ENCODE data around the gene TTC39C. TPM values are rescaled to one million over a fixed set of nuclear protein-coding genes. Genes with fewer than 3 reads are reported as not detected.

The TTC39C gene
- polyA plus RNA-seq, 3 donors, result 4.3 to 29.5 (median 8.3) TPM

GRCh38 chr18:23995180-23995579 is 19.4 kb upstream of the TTC39C start:
- H3K79me2 ChIP-seq (ENCODE audit: insufficient read depth, low read length), result no peaks in the 10 kb centered on the region
- no peaks in the 10 kb centered on the region for H4K20me1 ChIP-seq (ENCODE audit: insufficient read depth, low read length)
- no peak overlapping the region for H3K27ac Mint-ChIP-seq
- TF ChIP-seq CTCF (IDR thresholded peaks at IDR 0.05), result no peak
- H3K4me3 ChIP-seq (replicated peaks in 1 of 3; ENCODE audit: low read depth in 2 of 3, low read length in 3 of 3), result no peak overlapping the region
- no peaks in the 10 kb centered on the region for H3K9me3 ChIP-seq (replicated peaks in 1 of 2; ENCODE audit: control insufficient read depth in 1 of 2, insufficient read depth in 1 of 2, low read length in 2 of 2)
- H3K36me3 Mint-ChIP-seq, result no peaks in the 10 kb centered on the region
- H3K27me3 ChIP-seq (ENCODE audit: control insufficient read depth in 2 of 2, insufficient read depth in 2 of 2, low read length in 2 of 2), result no peaks in the 10 kb centered on the region
- H3K4me3 Mint-ChIP-seq, result no peak overlapping the region
- WGBS (ENCODE audit: insufficient coverage), result 98% methylated on average over 7 of the region's 13 CpGs
- H2AFZ ChIP-seq (ENCODE audit: insufficient read depth, low read depth, low read length, poor library complexity, severe bottlenecking), result no peak overlapping the region
- H3K9ac ChIP-seq (ENCODE audit: insufficient read depth, low read length, poor library complexity, severe bottlenecking), result no peak overlapping the region
- no peaks in the 10 kb centered on the region for H3K4me1 Mint-ChIP-seq
- no peak overlapping the region for H3K4me2 ChIP-seq (replicated peaks; ENCODE audit: extremely low read depth, low read length, poor library complexity, severe bottlenecking)
- H3K9me3 Mint-ChIP-seq, result peaks cover 0 to 2% (median 0%) of the 10 kb centered on the region in 7 donors
- no peak overlapping the region for H3K27ac ChIP-seq (ENCODE audit: low read depth in 1 of 2, low read length in 2 of 2)
- no peaks in the 10 kb centered on the region for H3K36me3 ChIP-seq (replicated peaks in 1 of 2; ENCODE audit: control insufficient read depth in 1 of 2, insufficient read depth in 2 of 2, low read length in 2 of 2)
- H3K27me3 Mint-ChIP-seq (ENCODE audit: low read depth in 3 of 3), result peaks cover 0 to 4% (median 0%) of the 10 kb centered on the region in 3 donors
- no peak for DNase-seq
- no peaks in the 10 kb centered on the region for H3K4me1 ChIP-seq (ENCODE audit: control insufficient read depth in 1 of 2, insufficient read depth in 2 of 2, low read length in 2 of 2)
- intact Hi-C loops (cut with micrococcal nuclease), result no loop called here

- Mint-ChIP-seq H3K4me3 (no peak overlapping the region), H3K4me1 (peaks cover 4% of the 10 kb centered on the region), H3K9me3 (peaks cover 0 to 2% (median 0%) of the 10 kb centered on the region in 7 donors), H3K27ac (no peak overlapping the region), H3K36me3 (no peaks in the 10 kb centered on the region), H3K27me3 (ENCODE audit: low read depth in 3 of 3) (peaks cover 0 to 4% (median 2%) of the 10 kb centered on the region in 3 donors)
- no peaks in the 10 kb centered on the region for H3K4me1 ChIP-seq (ENCODE audit: control insufficient read depth in 1 of 2, insufficient read depth in 2 of 2, low read length in 2 of 2)
- intact Hi-C loops (cut with micrococcal nuclease), result no loop called here
- no peak for TF ChIP-seq CTCF (IDR thresholded peaks at IDR 0.05)
- H3K79me2 ChIP-seq (ENCODE audit: insufficient read depth, low read length), result no peaks in the 10 kb centered on the region
- no peak for DNase-seq
- H3K4me2 ChIP-seq (replicated peaks; ENCODE audit: extremely low read depth, low read length, poor library complexity, severe bottlenecking), result no peak overlapping the region
- H3K36me3 ChIP-seq (replicated peaks in 1 of 2; ENCODE audit: control insufficient read depth in 1 of 2, insufficient read depth in 2 of 2, low read length in 2 of 2), result no peaks in the 10 kb centered on the region
- no peak overlapping the region for H3K4me3 ChIP-seq (replicated peaks in 1 of 3; ENCODE audit: low read depth in 2 of 3, low read length in 3 of 3)
- no peaks in the 10 kb centered on the region for H4K20me1 ChIP-seq (ENCODE audit: insufficient read depth, low read length)
- H2AFZ ChIP-seq (ENCODE audit: insufficient read depth, low read depth, low read length, poor library complexity, severe bottlenecking), result no peak overlapping the region
- no peak overlapping the region for H3K9ac ChIP-seq (ENCODE audit: insufficient read depth, low read length, poor library complexity, severe bottlenecking)
- no peaks in the 10 kb centered on the region for H3K27me3 ChIP-seq (ENCODE audit: control insufficient read depth in 2 of 2, insufficient read depth in 2 of 2, low read length in 2 of 2)
- no peak overlapping the region for H3K27ac ChIP-seq (ENCODE audit: low read depth in 1 of 2, low read length in 2 of 2)
- no CpG with 5 or more reads among the region's 2 CpGs for WGBS (ENCODE audit: insufficient coverage)
- H3K9me3 ChIP-seq (replicated peaks in 1 of 2; ENCODE audit: control insufficient read depth in 1 of 2, insufficient read depth in 1 of 2, low read length in 2 of 2), result no peaks in the 10 kb centered on the region
These were observed 16.5 kb upstream of the TTC39C start for GRCh38 chr18:23998018-23998417.

All from CD14-positive monocyte (primary cell).